HG02943 (cell line): ENCODE results near the gene BAG5.
"Not testable (repeated sequence)": the region's sequence is repeated elsewhere in the genome, so short reads cannot be mapped to it uniquely, and the experiment has no call there.

Experiments used
- ATAC-seq: cut with Tn5 transposase; IDR thresholded peaks from one replicate; pipeline ENCODE4 v1.9.1; 2021; ENCODE audit warnings: mild to moderate bottlenecking, low read depth, moderate library complexity; ENCODE audit not compliant: unreplicated experiment

BAG5 gene

DNA sequence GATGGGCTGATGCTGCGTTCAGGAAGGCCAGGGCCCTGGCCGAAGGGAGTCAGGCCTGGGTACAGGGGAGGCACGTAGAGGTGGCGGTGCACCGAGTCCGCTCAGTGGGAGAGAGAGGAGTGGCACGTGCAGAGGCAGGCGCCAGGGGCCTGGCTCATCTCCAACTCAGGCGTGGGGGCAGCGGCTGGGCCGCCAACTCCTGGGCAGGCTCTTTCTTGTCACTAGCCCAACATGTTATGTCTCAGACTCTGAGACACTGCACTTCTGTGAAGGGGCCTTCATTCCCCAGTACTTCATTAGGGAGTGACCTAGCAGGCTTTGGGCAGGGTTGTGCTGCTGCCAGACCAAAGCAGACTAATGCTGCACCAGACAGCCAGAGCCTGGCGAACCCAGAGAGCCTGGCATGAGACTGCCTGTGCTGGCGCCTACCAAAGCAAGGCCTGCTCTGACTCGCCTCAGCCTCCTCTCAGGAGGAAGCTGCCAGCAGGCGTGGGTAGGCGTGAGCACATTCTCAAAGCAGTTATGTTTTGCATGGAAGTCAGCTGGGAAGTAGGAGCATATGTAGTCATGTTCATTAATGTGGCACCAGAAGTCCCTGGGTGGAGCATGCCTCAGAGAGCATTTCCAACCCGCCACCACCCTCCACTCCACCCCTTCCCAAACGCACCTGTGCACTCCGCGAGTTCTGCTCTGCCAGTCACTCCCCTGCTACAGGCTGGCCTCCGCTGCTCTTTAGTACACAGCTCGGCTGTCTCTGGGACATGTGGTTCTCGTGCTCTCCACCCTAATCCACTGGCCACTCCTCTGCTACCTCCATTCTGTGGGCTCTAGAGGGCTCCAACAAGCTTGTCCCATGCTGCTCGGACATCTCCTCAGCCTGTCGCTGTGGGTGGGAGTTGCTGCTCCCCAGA, 49.5 kb downstream of the BAG5 start:
- no peak for ATAC-seq

- not testable (repeated sequence) for ATAC-seq
These were observed 50.3 kb downstream of the BAG5 start for GRCh38 chr14:103512180-103512579.

DNA sequence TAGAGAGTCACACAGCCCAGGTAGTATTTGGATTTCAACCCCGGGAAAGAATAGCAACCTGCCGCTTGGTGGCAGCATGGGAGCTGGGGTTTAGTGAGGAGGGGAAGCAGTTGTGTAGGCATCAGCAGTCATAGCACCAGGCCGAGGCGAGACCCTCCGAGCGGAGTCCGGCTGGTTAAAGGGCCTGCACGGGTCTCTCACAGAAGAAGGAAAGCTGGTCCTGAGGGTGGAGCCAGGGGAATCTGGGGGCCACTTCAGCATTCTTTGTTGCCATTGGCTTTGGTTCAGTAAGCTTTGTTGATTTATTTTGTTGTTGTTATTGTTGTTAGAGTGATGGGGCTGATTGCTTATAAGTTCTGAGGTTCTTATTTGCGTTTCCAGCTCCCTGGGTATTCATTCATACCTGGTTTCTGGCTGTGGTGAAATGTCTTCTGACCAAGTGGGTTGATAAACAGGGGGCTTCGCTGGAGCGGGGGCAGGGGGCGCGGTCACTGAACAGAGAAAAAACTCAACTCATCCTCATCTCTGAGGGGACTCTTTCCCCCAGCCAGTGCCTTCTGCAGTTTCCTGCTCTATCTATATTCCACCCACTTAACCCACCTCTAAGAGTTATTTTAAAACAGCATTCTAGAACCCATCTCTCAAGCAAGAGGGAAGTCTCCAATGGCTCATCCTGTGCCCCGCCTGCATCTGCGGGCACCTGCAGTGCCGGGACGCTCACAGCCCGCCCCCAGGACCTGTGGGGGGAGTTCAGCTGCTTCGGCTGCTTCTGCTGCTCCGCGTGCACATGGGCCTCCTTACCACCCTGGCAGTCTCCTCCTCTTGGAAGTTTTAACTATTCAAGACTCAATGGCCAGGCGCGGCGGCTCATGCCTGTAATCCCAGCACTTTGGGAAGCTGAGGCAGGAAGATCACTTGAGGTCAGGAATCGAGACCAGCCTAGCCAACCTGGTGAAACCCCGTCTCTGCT, 51.4 kb downstream of the BAG5 start:
- no peak for ATAC-seq

- ATAC-seq: no peak
These were observed 52.4 kb downstream of the BAG5 start for GRCh38 chr14:103509864-103510723.

GRCh38 chr14:103508521-103509329, 53.7 kb downstream of the BAG5 start:
- ATAC-seq: no peak

DNA sequence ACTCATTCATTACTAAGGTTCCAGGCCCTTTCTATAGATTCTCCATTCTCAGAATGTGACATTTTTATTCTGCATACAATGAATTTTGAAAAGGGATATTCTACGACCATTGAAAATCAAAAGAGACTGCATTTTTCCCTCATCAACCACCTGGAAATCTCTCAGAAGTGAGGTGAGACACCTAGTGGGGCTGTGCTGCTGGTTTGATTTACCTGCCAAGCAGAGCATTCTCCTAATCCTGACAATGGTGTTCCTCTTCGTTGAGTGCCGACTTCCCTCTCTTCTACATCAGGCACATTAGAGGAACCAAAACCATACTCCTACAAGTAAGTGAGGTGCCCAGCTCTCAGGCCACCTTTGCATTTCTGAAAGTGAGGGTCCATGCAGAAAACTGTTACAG, 54.7 kb downstream of the BAG5 start:
- ATAC-seq: no peak
